Activated B cell treated with CpG ODN at 0.5 μM for 24 hours (primary cell): ENCODE measurements around the gene AKAP4. TPM values are rescaled to one million over a fixed set of nuclear protein-coding genes. Genes with fewer than 3 reads are reported as not detected.

Experiments used
- ATAC-seq: fragments of 200-7000 bp; cut with Tn5 transposase; one replicate; pipeline ENCODE4 v1.10.0; 2021; ENCODE audit warnings: low read depth, mild to moderate bottlenecking, moderate library complexity
- CTCF ChIA-PET: fragments of 350-600 bp; sonication (Branson Sonifier 250); formaldehyde crosslinking; loops from one replicate; lab custom pipeline; 2021; ENCODE audit warnings: antibody characterized with exemption; lab: Charles Lee
- POLR2A ChIA-PET: fragments of 350-600 bp; sonication (Branson Sonifier 250); formaldehyde crosslinking; loops from one replicate; lab custom pipeline; 2021; ENCODE audit warnings: antibody characterized with exemption; lab: Charles Lee
- DNase-seq: peaks from one replicate; pipeline ENCODE4 v3.0.0; 2022
- H3K27ac Mint-ChIP-seq: one replicate; pipeline ENCODE4 v1.8.0; 2020; ENCODE audit warnings: mixed read lengths
- H3K27me3 Mint-ChIP-seq: one replicate; pipeline ENCODE4 v1.8.0; 2021; ENCODE audit warnings: mixed read lengths
- H3K36me3 Mint-ChIP-seq: one replicate; pipeline ENCODE4 v1.8.0; 2021; ENCODE audit warnings: low read depth, mixed read lengths
- H3K4me1 Mint-ChIP-seq: one replicate; pipeline ENCODE4 v1.8.0; 2021; ENCODE audit warnings: mixed read lengths
- H3K4me3 Mint-ChIP-seq: one replicate; pipeline ENCODE4 v1.8.0; 2020; ENCODE audit warnings: mild to moderate bottlenecking, mixed read lengths
- H3K9me3 Mint-ChIP-seq: one replicate; pipeline ENCODE4 v1.8.0; 2020; ENCODE audit warnings: mixed read lengths
- intact Hi-C: fragments of 100-400 bp; cut with micrococcal nuclease; formaldehyde crosslinking; loops from one replicate; pipeline ENCODE4 v1.15.1; 2024
- total RNA-seq: library from RNA; stranded (reverse); gene quantifications from 2 replicates; pipeline ENCODE4 v1.2.3, GENCODE V29; 2022
- TF ChIP-seq, protein P1 (sequence below): fragments of 200-600 bp; IDR thresholded peaks from one replicate; pipeline ENCODE4 v1.8.0; 2022; ENCODE audit warnings: antibody characterized with exemption, mild to moderate bottlenecking

AKAP4 gene
- total RNA-seq, 1 donor from 2014 or later: not detected

DNA sequence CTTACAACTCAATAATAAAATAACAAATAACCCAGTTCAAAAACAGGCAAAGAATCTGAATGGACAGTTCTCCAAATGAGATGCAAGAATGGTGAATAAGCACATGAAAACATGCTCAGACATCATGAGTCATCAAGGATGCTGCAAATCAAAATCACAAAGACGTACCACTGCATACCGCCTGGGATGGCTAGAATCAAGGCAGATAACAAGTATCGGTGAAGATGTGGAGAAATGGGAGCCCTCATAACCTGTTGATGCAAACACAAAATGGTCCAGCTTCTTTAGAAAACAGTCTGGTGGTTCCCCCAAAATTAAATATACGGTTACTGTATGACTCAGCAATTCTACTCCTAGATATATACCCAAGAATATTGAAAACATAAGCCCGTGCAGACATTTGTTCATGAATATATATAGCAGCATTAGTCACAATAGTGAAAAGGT is 32.5 kb downstream of the AKAP4 start:
- Mint-ChIP-seq H3K27ac (no peak overlapping the region), H3K4me3 (no peak overlapping the region), H3K27me3 (no peaks in the 10 kb centered on the region), H3K36me3 (no peaks in the 10 kb centered on the region), H3K9me3 (no peaks in the 10 kb centered on the region), H3K4me1 (no peaks in the 10 kb centered on the region)
- no peak for DNase-seq
- CTCF ChIA-PET: no interaction called here
- TF ChIP-seq, protein P1, sequence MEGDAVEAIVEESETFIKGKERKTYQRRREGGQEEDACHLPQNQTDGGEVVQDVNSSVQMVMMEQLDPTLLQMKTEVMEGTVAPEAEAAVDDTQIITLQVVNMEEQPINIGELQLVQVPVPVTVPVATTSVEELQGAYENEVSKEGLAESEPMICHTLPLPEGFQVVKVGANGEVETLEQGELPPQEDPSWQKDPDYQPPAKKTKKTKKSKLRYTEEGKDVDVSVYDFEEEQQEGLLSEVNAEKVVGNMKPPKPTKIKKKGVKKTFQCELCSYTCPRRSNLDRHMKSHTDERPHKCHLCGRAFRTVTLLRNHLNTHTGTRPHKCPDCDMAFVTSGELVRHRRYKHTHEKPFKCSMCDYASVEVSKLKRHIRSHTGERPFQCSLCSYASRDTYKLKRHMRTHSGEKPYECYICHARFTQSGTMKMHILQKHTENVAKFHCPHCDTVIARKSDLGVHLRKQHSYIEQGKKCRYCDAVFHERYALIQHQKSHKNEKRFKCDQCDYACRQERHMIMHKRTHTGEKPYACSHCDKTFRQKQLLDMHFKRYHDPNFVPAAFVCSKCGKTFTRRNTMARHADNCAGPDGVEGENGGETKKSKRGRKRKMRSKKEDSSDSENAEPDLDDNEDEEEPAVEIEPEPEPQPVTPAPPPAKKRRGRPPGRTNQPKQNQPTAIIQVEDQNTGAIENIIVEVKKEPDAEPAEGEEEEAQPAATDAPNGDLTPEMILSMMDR: no peak
- no peak for ATAC-seq
- POLR2A ChIA-PET: no interaction called here
- intact Hi-C loops: no loop called here

DNA sequence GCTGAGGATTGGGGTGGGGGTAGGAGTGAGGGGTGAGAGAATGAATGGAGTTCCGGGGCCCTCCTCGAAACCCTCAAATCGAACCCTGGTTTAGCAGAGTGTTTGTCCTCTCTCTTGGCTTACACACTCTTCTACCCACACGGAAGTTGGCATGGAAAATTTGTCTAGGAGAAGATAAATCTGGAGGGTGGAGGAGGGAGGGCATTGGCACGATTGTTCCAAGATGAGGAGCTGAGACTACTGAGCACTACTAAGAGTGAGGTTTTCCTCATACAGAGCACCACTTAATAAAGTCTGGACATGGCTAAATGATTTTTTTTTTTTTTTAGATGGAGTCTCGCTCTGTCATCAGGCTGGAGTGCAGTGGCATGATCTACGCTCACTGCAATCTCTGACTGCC is 33.4 kb downstream of the AKAP4 start:
- CTCF ChIA-PET: no interaction called here
- Mint-ChIP-seq H3K4me1 (no peaks in the 10 kb centered on the region), H3K9me3 (no peaks in the 10 kb centered on the region), H3K4me3 (no peak overlapping the region), H3K27ac (no peak overlapping the region), H3K27me3 (no peaks in the 10 kb centered on the region), H3K36me3 (no peaks in the 10 kb centered on the region)
- ATAC-seq: no peak
- intact Hi-C loops: no loop called here
- TF ChIP-seq, protein P1: no peak
- POLR2A ChIA-PET: no interaction called here
- DNase-seq: no peak

DNA sequence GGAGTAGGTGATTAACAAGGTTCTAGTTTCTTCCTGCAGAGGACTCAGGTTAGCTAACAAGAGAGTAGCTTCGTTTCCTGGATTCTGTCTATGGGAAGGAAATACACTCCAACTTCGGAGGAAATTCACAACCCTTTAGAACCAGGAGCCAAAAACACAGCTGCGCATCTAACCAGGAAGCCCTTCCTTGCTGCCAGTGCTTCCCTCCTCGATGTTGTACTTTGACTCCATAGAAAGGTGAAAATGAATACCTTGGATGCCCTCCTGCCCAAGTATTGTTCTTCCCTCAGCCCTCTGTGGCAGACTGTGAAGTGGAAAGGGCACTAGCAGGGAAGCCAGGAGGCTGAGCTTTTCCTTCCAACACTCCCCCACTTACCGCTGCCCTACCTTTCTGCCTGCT is 35.1 kb downstream of the AKAP4 start:
- H3K9me3 Mint-ChIP-seq: no peaks in the 10 kb centered on the region
- ATAC-seq (no peak), DNase-seq (no peak)
- intact Hi-C loops: no loop called here
- ChIA-PET POLR2A (no interaction called here), CTCF (no interaction called here)
- no peaks in the 10 kb centered on the region for H3K36me3 Mint-ChIP-seq
- no peak overlapping the region for H3K27ac Mint-ChIP-seq
- H3K4me1 Mint-ChIP-seq: no peaks in the 10 kb centered on the region
- TF ChIP-seq, protein P1: no peak
- H3K27me3 Mint-ChIP-seq: no peaks in the 10 kb centered on the region
- no peak overlapping the region for H3K4me3 Mint-ChIP-seq

DNA sequence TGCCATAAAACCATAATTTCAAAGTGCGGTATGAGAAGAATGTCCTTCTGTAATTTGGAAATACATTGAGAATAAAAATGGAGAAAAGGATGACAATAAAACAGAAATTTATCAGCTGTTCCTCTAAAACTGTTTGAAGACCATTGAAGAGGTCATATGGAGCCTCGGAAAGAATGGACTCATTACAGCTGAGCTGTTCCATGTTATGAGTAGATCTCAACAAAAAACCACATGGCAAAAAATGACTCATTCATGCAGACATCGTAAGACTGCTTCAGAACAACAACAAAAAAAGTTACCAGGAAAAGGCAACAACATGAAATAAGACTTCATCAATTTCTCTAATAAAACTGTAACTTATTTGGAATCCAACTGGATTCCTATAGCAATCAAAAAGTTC is 39.7 kb downstream of the AKAP4 start:
- ATAC-seq (no peak), DNase-seq (no peak)
- no peaks in the 10 kb centered on the region for H3K27me3 Mint-ChIP-seq
- no peaks in the 10 kb centered on the region for H3K4me1 Mint-ChIP-seq
- intact Hi-C loops: no loop called here
- no peak overlapping the region for H3K27ac Mint-ChIP-seq
- no peaks in the 10 kb centered on the region for H3K9me3 Mint-ChIP-seq
- H3K36me3 Mint-ChIP-seq: no peaks in the 10 kb centered on the region
- CTCF ChIA-PET: no interaction called here
- POLR2A ChIA-PET: no interaction called here
- H3K4me3 Mint-ChIP-seq: no peak overlapping the region
- TF ChIP-seq, protein P1: no peak

DNA sequence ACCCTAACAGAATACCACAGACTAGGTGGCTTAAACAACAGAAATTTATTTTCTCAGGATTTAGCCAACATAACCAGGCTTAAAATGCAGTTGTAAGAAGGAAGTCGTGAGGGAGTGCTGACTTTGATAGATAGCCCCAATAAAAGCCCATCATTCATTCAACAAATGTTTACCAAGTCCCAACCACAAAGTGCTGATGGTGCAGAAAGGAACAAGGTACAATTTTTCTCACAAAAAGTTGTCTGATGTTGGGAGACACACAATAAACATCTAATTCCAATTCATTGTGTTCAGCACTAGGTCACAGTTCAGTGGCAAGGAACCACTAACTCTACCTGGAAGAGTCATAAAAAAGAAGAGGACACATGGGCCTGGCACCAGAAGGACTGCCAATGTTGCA is 42.2 kb downstream of the AKAP4 start:
- H3K4me1 Mint-ChIP-seq: no peaks in the 10 kb centered on the region
- ChIA-PET POLR2A (interaction anchor here (0.6 kb wide), 1 partner anchor 192 kb away, joined by 4 read pairs; no protein-coding TSS in a partner anchor), CTCF (no interaction called here)
- ATAC-seq (no peak), DNase-seq (no peak)
- TF ChIP-seq, protein P1: no peak
- H3K9me3 Mint-ChIP-seq: peaks cover 5% of the 10 kb centered on the region
- intact Hi-C loops: no loop called here
- H3K4me3 Mint-ChIP-seq: no peak overlapping the region
- H3K36me3 Mint-ChIP-seq: no peaks in the 10 kb centered on the region
- H3K27ac Mint-ChIP-seq: no peak overlapping the region
- peaks cover 3% of the 10 kb centered on the region for H3K27me3 Mint-ChIP-seq
